GM18499 (cell line): ENCODE data around the gene AK6.
"Not testable (repeated sequence)": the region's sequence is repeated elsewhere in the genome, so short reads cannot be mapped to it uniquely, and the experiment has no call there.

Experiments
- ATAC-seq: cut with Tn5 transposase; IDR thresholded peaks from one replicate; pipeline ENCODE4 v1.9.1; 2021; ENCODE audit warnings: moderate number of reproducible peaks; ENCODE audit not compliant: insufficient read depth, unreplicated experiment

AK6 gene

GRCh38 chr5:69341520-69342161 lies 27.7 kb downstream of the AK6 start:
- ATAC-seq, result no peak

DNA sequence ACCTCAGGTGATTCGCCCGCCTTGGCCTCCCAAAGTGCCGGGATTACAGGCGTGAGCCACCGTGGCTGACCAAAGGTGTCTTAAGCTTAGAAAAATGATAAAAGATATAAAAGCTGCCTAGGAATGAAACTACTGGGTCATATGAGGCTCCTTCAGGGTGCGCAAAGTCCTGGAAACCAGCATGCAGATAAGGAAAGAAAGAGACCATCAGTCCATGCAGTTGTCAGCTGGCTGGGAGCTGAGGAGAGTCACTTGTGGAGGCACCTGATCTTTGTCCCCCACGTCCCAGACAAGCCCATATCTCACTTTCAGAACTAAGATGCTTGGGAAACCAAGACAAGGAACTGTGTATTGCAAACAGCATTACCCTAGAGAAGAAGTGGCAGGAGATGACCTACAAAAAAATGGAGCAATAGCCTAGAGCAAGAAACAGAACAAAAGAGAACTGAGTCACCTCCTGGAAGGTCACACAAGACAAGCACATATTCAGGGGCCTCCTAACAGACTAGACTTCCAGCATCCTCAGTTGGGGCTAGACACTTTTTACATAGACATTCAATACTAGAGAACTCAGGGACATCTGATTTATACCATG lies 33.9 kb downstream of the AK6 start:
- no peak for ATAC-seq

DNA sequence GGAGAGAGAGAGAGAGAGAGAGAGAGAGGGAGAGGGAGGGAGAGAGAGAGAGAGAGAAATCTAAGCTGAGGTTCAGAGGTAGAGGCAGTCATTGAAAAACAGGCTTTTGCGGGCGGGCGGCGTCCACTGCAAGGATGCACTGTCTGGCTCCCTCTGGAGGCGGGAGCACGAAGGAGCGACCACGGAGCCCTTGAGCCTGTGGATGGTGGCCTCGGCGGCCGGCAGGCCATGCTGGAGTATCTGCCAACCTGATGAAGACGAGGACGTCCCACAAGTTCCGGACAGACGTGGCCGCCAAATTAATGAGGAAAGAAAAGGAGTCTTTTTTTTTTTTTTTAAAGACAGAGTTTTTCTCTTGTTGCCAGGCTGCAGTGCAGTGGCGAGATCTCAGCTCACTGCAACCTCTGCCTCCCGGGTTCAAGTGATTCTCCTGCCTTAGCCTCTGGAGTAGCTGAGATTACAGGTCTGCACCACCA lies 34.5 kb downstream of the AK6 start:
- ATAC-seq, result no peak

GRCh38 chr5:69333668-69334315 lies 35.5 kb downstream of the AK6 start:
- not testable (repeated sequence) for ATAC-seq

- no peak for ATAC-seq
These were observed 37.5 kb downstream of the AK6 start for GRCh38 chr5:69331528-69332445.

GRCh38 chr5:69329905-69330489 lies 39.3 kb downstream of the AK6 start:
- ATAC-seq, result no peak

- no peak for ATAC-seq
These were observed 43.0 kb downstream of the AK6 start for GRCh38 chr5:69326365-69326764.

DNA sequence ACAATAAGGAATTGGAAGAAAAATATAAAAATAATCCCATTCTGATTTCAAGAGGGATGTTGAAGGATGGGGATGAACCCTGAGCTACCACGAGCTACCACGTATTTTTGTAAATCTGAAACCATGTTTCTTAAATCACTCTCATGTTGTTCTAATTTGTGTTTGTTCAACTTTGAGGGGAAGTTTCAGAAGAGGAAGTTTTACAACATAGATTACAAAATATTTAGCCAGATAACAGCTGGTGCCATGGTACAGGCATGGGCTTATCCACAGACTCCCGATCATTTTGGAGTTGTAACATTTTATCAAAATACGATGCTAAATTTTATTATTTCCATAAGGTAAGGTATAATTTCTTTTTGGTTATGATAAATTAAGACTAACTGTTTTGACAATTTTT lies 51.9 kb downstream of the AK6 start:
- no peak for ATAC-seq

DNA sequence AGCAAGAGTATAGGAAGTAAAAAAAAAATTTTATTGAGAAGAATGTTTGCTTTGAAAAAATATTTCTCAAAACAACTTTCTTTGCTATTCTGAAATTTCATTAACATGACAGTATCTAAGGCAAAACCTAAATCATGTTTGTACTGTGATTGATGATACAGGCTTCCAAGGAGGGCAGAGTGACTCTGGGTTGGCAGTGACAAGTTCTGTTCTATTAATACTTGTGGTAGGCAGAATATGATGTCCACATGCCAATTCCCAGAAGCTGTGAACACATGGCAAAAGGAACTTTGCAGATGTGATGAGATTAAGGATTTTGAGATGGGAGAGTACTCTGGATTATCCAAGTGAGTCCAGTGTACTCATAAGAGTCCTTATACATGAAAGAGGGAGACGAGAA lies 53.3 kb downstream of the AK6 start:
- ATAC-seq, result no peak

DNA sequence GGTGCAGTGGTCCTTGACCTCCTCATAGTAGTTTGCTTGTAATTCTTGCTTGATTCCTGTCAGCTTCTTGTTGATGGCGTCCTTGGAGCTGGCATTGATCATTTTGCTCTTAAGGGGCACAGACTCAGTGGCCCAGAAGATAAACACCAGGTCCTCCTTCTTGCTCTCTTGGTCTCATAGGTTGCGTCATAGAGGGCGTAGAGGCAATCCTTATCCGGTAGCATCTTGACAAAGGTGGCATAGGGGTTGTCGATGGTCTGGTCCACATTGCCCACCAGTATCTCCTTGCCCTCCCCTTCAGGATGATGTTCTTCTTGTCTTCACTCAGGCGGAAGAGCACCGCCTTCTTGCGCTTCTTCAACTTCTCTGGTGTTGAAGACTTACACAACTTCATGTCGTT lies 55.9 kb downstream of the AK6 start:
- ATAC-seq, result no peak

- no peak for ATAC-seq
These were observed 56.7 kb downstream of the AK6 start for GRCh38 chr5:69312459-69313160.

GRCh38 chr5:69309380-69309779 lies 59.9 kb downstream of the AK6 start:
- no peak for ATAC-seq

DNA sequence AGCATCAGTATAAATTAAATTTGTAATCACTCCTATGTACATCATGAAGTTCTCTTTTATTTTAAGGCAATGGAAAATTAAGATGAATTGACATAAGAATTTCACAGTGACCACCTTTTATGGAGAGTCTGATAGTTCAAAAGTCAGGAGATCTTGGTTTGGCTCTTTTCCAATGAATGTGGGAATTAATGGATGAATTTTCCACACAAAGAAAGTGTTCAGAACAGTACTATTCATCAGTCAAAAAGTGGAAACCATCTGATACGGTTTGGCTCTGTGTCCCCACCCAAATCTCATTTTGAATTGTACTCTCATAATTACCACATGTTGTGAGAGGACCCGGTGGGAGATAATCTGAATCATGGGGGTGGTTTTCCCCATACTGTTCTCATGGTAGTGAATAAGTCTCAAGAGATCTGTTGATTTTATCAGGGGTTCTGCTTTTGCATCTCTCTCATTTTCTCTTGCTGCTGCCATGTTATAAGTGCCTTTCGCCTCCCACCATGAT lies 61.2 kb downstream of the AK6 start:
- ATAC-seq, result no peak

- no peak for ATAC-seq
These were observed 63.8 kb downstream of the AK6 start for GRCh38 chr5:69305512-69305911.
